HL-60 (cell line): ENCODE results near the gene FOCAD.
"Not testable (repeated sequence)": the region's sequence is repeated elsewhere in the genome, so short reads cannot be mapped to it uniquely, and the experiment has no call there.

Experiments used
- DNase-seq, 2 experiments: peaks; one replicate each; pipeline ENCODE4 v3.0.0-alpha.2; 2010 to 2020; ENCODE audit warnings: low read depth in 1 of 2, low spot score in 1 of 2
- H3K27ac ChIP-seq: fragments of 250-450 bp; sonication (Bioruptor Pico); replicated peaks from 2 replicates; pipeline ENCODE4 v1.5.1; 2020; ENCODE audit warnings: mild to moderate bottlenecking, moderate library complexity
- H3K27me3 ChIP-seq: fragments of 250-450 bp; sonication (Bioruptor Pico); 2 replicates; pipeline ENCODE4 v1.5.1; 2021; ENCODE audit warnings: mild to moderate bottlenecking, moderate library complexity; ENCODE audit not compliant: insufficient read depth, poor library complexity, severe bottlenecking
- H3K4me3 ChIP-seq: replicated peaks from 2 replicates; pipeline ENCODE4 v1.5.1; 2011; ENCODE audit warnings: mild to moderate bottlenecking, control low read depth, low read length; ENCODE audit not compliant: insufficient read depth
- GABPA ChIP-seq: IDR thresholded peaks from 2 replicates; pipeline ENCODE4 v1.6.1; 2012; ENCODE audit warnings: low read depth
- POLR2AphosphoS5 ChIP-seq: IDR thresholded peaks from 2 replicates; pipeline ENCODE4 v1.6.1; 2012; ENCODE audit warnings: low read depth
- SPI1 ChIP-seq: IDR thresholded peaks from 2 replicates; pipeline ENCODE4 v1.6.1; 2012; ENCODE audit warnings: low read depth, mild to moderate bottlenecking, borderline replicate concordance
- TF ChIP-seq, protein P1 (sequence below): IDR thresholded peaks from 2 replicates; pipeline ENCODE4 v1.6.1; 2012; ENCODE audit warnings: low read depth; ENCODE audit not compliant: insufficient replicate concordance
- TF ChIP-seq, protein P2 (sequence below): IDR thresholded peaks from one replicate; pipeline ENCODE4 v1.5.1; 2011; ENCODE audit warnings: low read length, control low read depth, inconsistent platforms; ENCODE audit not compliant: insufficient read depth

The FOCAD gene

DNA sequence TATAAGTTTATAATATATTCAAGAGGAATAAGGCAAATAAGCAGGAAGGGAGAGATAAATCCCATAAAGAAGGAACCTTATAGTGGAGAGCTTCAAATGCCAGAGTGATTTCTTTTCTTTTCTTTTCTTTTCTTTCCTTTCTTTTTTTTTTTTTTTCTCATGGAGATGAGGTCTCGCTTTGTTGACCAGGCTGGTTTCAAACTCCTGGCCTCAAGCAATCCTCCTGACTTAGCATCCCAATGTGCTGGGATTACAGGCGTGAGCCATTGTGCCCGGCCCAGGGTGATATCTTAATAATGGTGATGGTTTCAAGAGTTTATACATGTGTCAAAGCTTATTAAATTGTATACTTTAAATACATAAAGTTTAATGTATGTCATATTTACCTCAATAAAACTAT lies 19.6 kb upstream of the FOCAD start:
- TF ChIP-seq POLR2AphosphoS5 = no peak
- TF ChIP-seq GABPA = no peak
- no peak for TF ChIP-seq SPI1
- TF ChIP-seq, protein P1, sequence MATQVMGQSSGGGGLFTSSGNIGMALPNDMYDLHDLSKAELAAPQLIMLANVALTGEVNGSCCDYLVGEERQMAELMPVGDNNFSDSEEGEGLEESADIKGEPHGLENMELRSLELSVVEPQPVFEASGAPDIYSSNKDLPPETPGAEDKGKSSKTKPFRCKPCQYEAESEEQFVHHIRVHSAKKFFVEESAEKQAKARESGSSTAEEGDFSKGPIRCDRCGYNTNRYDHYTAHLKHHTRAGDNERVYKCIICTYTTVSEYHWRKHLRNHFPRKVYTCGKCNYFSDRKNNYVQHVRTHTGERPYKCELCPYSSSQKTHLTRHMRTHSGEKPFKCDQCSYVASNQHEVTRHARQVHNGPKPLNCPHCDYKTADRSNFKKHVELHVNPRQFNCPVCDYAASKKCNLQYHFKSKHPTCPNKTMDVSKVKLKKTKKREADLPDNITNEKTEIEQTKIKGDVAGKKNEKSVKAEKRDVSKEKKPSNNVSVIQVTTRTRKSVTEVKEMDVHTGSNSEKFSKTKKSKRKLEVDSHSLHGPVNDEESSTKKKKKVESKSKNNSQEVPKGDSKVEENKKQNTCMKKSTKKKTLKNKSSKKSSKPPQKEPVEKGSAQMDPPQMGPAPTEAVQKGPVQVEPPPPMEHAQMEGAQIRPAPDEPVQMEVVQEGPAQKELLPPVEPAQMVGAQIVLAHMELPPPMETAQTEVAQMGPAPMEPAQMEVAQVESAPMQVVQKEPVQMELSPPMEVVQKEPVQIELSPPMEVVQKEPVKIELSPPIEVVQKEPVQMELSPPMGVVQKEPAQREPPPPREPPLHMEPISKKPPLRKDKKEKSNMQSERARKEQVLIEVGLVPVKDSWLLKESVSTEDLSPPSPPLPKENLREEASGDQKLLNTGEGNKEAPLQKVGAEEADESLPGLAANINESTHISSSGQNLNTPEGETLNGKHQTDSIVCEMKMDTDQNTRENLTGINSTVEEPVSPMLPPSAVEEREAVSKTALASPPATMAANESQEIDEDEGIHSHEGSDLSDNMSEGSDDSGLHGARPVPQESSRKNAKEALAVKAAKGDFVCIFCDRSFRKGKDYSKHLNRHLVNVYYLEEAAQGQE = no peak
- TF ChIP-seq, protein P2, sequence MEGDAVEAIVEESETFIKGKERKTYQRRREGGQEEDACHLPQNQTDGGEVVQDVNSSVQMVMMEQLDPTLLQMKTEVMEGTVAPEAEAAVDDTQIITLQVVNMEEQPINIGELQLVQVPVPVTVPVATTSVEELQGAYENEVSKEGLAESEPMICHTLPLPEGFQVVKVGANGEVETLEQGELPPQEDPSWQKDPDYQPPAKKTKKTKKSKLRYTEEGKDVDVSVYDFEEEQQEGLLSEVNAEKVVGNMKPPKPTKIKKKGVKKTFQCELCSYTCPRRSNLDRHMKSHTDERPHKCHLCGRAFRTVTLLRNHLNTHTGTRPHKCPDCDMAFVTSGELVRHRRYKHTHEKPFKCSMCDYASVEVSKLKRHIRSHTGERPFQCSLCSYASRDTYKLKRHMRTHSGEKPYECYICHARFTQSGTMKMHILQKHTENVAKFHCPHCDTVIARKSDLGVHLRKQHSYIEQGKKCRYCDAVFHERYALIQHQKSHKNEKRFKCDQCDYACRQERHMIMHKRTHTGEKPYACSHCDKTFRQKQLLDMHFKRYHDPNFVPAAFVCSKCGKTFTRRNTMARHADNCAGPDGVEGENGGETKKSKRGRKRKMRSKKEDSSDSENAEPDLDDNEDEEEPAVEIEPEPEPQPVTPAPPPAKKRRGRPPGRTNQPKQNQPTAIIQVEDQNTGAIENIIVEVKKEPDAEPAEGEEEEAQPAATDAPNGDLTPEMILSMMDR = no peak
- H3K27ac ChIP-seq = no peak overlapping the region
- H3K4me3 ChIP-seq = no peak overlapping the region
- H3K27me3 ChIP-seq = no peaks in the 10 kb centered on the region
- no peak for DNase-seq

DNA sequence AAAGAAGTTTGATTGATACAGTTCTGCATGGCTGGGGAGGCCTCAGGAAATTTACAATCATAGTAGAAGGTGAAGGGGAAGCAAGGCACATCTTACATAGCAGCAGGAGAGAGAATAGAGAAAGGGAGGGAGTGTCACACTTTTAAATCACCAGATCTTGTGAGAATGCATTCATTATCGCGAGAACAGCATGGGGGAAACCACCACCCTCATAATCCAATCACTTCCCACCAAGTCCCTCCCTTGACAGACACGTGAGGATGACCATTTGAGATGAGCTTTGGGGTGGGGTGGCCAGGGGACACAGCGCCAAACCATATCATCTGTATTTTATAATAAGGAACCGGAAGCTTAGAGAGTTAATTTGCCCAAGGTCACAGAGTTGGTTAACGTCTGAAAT lies 13.7 kb upstream of the FOCAD start:
- H3K27me3 ChIP-seq = no peaks in the 10 kb centered on the region
- DNase-seq = no peak
- no peak overlapping the region for H3K4me3 ChIP-seq
- no peak for TF ChIP-seq POLR2AphosphoS5
- TF ChIP-seq, protein P2 = no peak
- no peak for TF ChIP-seq SPI1
- no peak for TF ChIP-seq GABPA
- TF ChIP-seq, protein P1 = no peak
- no peak overlapping the region for H3K27ac ChIP-seq

DNA sequence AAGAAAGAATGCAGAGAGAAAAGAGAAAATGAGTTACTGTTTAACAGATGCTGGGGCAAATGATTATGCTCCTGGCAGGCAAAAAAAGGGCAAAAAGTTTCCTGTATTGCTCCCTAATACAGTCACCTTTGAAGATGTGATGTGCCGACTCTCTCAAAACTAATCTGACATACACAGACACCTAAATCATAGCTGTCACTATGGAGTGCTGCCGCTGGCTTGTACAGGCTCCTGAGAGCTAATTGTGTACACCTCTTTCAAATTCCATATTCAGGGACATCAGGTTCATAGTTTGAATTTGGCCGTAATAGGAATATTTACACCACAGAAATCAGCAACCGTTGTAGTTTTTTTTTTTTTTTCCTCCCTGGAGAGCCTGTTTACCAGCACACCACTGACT lies 12.4 kb upstream of the FOCAD start:
- TF ChIP-seq GABPA (no peak), POLR2AphosphoS5 (no peak), SPI1 (no peak)
- TF ChIP-seq, protein P2 = no peak
- TF ChIP-seq, protein P1 = no peak
- no peaks in the 10 kb centered on the region for H3K27me3 ChIP-seq
- no peak for DNase-seq
- H3K27ac ChIP-seq = no peak overlapping the region
- H3K4me3 ChIP-seq = no peak overlapping the region

DNA sequence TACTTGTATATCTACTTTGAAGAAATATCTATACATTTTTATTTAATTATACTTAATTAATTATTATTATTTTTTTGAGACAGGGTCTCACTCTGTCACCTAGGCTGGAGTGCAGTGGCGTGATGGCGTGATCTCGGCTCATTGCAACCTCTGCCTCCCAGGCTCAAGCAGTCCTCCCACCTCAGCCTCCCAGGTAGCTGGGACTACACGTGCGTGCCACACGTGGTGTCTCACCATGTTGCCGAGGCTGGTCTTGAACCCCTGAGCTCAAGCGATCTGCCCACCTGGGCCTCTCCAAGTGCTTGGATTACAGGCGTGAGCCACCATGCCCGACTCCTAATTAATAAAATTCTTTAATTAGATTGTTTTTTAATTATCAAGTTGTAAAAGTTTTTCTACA lies 10.5 kb upstream of the FOCAD start:
- not testable (repeated sequence) for DNase-seq, H3K27ac ChIP-seq, H3K4me3 ChIP-seq, H3K27me3 ChIP-seq
